K562 (cell line): ENCODE data around the gene PCED1B.

Experiments
- CTCF ChIP-seq, 3 experiments: IDR thresholded peaks in 2 of 3; conservative IDR thresholded peaks in 1 of 3; 2 replicates each; pipeline ENCODE4 v1.5.1; 2011 to 2012; ENCODE audit warnings: low read length in 3 of 3, mild to moderate bottlenecking in 3 of 3, control low read depth in 2 of 3, improper control_type of control experiment in 1 of 3, inconsistent platforms in 1 of 3, low read depth in 1 of 3, mixed read lengths in 1 of 3, moderate library complexity in 1 of 3; ENCODE audit not compliant: insufficient read depth in 2 of 3
- FOXK1 ChIP-seq: sonication (generic); formaldehyde crosslinking; IDR thresholded peaks from 2 replicates; pipeline ENCODE4 v1.8.0; 2022; ENCODE audit warnings: missing genetic modification reagents, mild to moderate bottlenecking, borderline replicate concordance
- HNRNPUL1 ChIP-seq: fragments of 200-400 bp; formaldehyde crosslinking; IDR thresholded peaks from 2 replicates; pipeline ENCODE4 v1.6.1; 2017; ENCODE audit warnings: low read length
- LEF1 ChIP-seq: fragments of 450-650 bp; IDR thresholded peaks from 2 replicates; pipeline ENCODE4 v1.6.1; 2016; ENCODE audit warnings: mild to moderate bottlenecking
- MYC ChIP-seq, 2 experiments: fragments of 250-450 bp in 1 of 2; sonication (Bioruptor Pico) in 1 of 2; IDR thresholded peaks; 2 replicates each; pipeline versions ENCODE4 v1.5.1 to v1.6.1; 2012 to 2021; ENCODE audit warnings: low read depth in 2 of 2, borderline replicate concordance in 1 of 2, improper control_type of control experiment in 1 of 2, low read length in 1 of 2, mild to moderate bottlenecking in 1 of 2, moderate library complexity in 1 of 2
- NEUROD1 ChIP-seq: fragments of 150-350 bp; IDR thresholded peaks from 2 replicates; pipeline ENCODE4 v1.6.1; 2014; ENCODE audit warnings: borderline replicate concordance, low read length, low read depth; ENCODE audit not compliant: partially characterized antibody
- POLR2A ChIP-seq: fragments of 450-650 bp; conservative IDR thresholded peaks from 2 replicates; pipeline ENCODE4 v1.6.1; 2016
- SNRNP70 ChIP-seq: fragments of 200-400 bp; formaldehyde crosslinking; optimal IDR thresholded peaks from 2 replicates; pipeline ENCODE3; 2017; ENCODE audit warnings: low read depth, low read length
- TEAD4 ChIP-seq, 2 experiments: sonication (generic) in 1 of 2; formaldehyde crosslinking in 1 of 2; IDR thresholded peaks; 2 replicates each; pipeline versions ENCODE4 v1.6.1 to v1.8.0; 2012 to 2022; ENCODE audit warnings: borderline replicate concordance in 1 of 2, inconsistent platforms in 1 of 2, low read length in 1 of 2, mild to moderate bottlenecking in 1 of 2, missing genetic modification reagents in 1 of 2
- ZNF121 ChIP-seq: sonication (generic); formaldehyde crosslinking; conservative IDR thresholded peaks from 2 replicates; pipeline ENCODE4 v1.8.0; 2022; ENCODE audit warnings: missing genetic modification reagents

GRCh38 chr12:47091009-47091408, 11.6 kb downstream of the PCED1B start:
- TF ChIP-seq ZNF121 (CRISPR knock-in tag) = no peak
- no peak for TF ChIP-seq SNRNP70
- no peak for TF ChIP-seq MYC (IDR thresholded peaks at IDR 0.05; ENCODE audit: low read depth, low read length)
- no peak for TF ChIP-seq MYC (CRISPR knock-in tag; IDR thresholded peaks at IDR 0.05; ENCODE audit: borderline replicate concordance, low read depth)
- no peak for TF ChIP-seq NEUROD1
- no peak for TF ChIP-seq LEF1
- TF ChIP-seq TEAD4 (IDR thresholded peaks at IDR 0.05; ENCODE audit: low read length) = no peak
- TF ChIP-seq TEAD4 (CRISPR knock-in tag; IDR thresholded peaks at IDR 0.05; ENCODE audit: borderline replicate concordance) = no peak
- no peak for TF ChIP-seq POLR2A
- TF ChIP-seq HNRNPUL1 = no peak
- no peak for TF ChIP-seq CTCF (IDR thresholded peaks at IDR 0.05 in 2 of 3, conservative IDR thresholded peaks at IDR 0.05 in 1 of 3; ENCODE audit: insufficient read depth in 2 of 3, low read depth in 1 of 3, low read length in 3 of 3)
- TF ChIP-seq FOXK1 = no peak
